ENCODE measurements around the gene PHOX2A. TPM values are rescaled to one million over a fixed set of nuclear protein-coding genes. Genes with fewer than 3 reads are reported as not detected.

The PHOX2A gene
- total RNA-seq, 1 donor from 2014 or later: not detected

DNA sequence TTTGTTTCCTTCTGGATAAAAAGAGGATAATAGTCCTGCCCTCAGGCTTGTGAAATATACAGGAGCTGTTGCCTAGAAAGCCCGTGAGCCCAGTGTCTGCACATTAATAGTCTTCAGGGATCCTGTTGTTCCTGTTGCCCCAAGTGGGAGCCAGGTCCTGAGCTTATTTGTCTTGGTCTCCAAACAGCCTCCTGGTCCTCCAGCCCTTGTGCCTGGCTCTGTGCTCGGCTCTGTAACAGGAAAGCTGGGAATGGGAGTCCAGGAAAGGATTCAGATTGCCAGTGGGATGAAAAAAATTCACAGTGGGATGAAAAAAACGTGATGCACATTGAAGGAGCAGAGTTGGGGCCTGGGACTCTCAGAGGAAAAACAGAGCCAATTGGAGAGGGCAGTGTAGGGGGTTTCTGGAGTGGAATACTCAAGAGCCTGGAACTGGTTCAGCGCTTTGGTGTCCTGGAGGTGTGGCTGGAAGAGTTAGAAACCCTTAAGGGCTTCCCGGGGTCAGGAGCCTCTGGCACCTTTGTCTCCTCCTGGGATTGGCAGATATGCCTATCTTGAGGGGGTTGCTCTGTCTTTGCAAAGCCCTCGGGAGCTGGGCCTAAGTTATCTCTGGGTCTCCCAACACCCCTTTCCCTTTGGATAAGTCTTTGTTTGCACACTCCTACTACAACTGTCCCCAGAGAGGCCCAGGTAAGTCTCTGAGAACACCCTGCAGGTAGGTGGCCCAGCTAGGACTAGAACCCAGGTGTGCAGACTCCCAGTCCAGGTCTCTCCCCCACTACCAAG, 21.7 kb downstream of the PHOX2A start:
- peaks cover 8% of the 10 kb centered on the region for H3K27me3 ChIP-seq (ENCODE audit: insufficient read depth, low read length)
- Mint-ChIP-seq H3K27ac (ENCODE audit: unreplicated experiment) (peak overlapping the region; percentile 75), H3K9me3 (ENCODE audit: unreplicated experiment) (no peaks in the 10 kb centered on the region), H3K4me1 (ENCODE audit: low read depth, unreplicated experiment) (peaks cover 16% of the 10 kb centered on the region), H3K36me3 (ENCODE audit: low read depth, unreplicated experiment) (no peaks in the 10 kb centered on the region), H3K27me3 (ENCODE audit: low read depth, unreplicated experiment) (peaks cover 16% of the 10 kb centered on the region), H3K4me3 (ENCODE audit: unreplicated experiment) (peak overlapping the region; percentile 85)
- H2AFZ ChIP-seq (ENCODE audit: low read depth, low read length): peak overlapping the region; percentile 74
- H3K4me1 ChIP-seq (ENCODE audit: insufficient read depth, low read length): peaks cover 17% of the 10 kb centered on the region
- peaks cover 23% of the 10 kb centered on the region for H4K20me1 ChIP-seq (ENCODE audit: insufficient read depth, low read length)
- H3K27ac ChIP-seq (ENCODE audit: low read depth, low read length): no peak overlapping the region
- H3K9me3 ChIP-seq (ENCODE audit: insufficient read depth, low read depth, low read length): no peaks in the 10 kb centered on the region
- no peak for FAIRE-seq
- DNase-seq (ENCODE audit: low read depth): no peak
- H3K4me3 ChIP-seq (ENCODE audit: insufficient read depth, low read depth, low read length): peak overlapping the region; percentile 88
- peaks cover 34% of the 10 kb centered on the region for H3K79me2 ChIP-seq (ENCODE audit: insufficient read depth, low read length)
- peak overlapping the region; percentile 98 for H3K4me2 ChIP-seq (ENCODE audit: low read length)
- TF ChIP-seq, protein P1, sequence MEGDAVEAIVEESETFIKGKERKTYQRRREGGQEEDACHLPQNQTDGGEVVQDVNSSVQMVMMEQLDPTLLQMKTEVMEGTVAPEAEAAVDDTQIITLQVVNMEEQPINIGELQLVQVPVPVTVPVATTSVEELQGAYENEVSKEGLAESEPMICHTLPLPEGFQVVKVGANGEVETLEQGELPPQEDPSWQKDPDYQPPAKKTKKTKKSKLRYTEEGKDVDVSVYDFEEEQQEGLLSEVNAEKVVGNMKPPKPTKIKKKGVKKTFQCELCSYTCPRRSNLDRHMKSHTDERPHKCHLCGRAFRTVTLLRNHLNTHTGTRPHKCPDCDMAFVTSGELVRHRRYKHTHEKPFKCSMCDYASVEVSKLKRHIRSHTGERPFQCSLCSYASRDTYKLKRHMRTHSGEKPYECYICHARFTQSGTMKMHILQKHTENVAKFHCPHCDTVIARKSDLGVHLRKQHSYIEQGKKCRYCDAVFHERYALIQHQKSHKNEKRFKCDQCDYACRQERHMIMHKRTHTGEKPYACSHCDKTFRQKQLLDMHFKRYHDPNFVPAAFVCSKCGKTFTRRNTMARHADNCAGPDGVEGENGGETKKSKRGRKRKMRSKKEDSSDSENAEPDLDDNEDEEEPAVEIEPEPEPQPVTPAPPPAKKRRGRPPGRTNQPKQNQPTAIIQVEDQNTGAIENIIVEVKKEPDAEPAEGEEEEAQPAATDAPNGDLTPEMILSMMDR (IDR thresholded peaks at IDR 0.05; ENCODE audit: insufficient read depth, low read depth, low read length): no peak
- no peak for TF ChIP-seq EZH2 (IDR thresholded peaks at IDR 0.05; ENCODE audit: insufficient read depth, low read length)
- peak overlapping the region; percentile 90 for H3K9ac ChIP-seq (ENCODE audit: low read length)
- no peaks in the 10 kb centered on the region for H3K36me3 ChIP-seq (ENCODE audit: insufficient read depth, low read length)

DNA sequence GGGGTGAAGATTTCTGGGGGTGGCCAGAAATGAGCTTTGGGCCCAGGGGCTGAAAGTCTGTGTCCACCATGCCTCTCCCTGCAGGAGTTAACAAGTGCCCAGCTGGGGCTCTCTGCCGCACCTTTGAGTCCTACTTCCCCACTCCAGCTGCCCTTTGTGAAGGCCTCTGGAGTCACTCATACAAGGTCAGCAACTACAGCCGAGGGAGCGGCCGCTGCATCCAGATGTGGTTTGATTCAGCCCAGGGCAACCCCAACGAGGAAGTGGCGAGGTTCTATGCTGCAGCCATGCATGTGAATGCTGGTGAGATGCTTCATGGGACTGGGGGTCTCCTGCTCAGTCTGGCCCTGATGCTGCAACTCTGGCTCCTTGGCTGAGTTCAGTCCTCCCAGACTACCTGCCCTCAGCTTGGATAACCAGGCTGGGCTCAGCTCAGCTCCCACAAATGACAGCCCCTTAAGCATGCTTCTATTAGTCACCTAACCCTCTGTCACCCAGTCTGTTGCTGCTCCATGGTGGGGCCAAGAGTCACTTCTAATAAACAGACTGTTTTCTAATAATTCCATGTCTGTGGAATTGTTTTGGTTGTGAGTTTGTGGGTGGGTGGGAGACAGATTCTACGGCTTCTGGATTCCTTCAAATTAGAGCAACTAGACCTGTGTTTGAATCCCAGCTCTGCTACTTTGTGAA, 22.4 kb downstream of the PHOX2A start:
- TF ChIP-seq EZH2 (IDR thresholded peaks at IDR 0.05; ENCODE audit: insufficient read depth, low read length): no peak
- TF ChIP-seq, protein P1 (IDR thresholded peaks at IDR 0.05; ENCODE audit: insufficient read depth, low read depth, low read length): no peak
- Mint-ChIP-seq H3K27ac (ENCODE audit: unreplicated experiment) (no peak overlapping the region), H3K27me3 (ENCODE audit: low read depth, unreplicated experiment) (peaks cover 24% of the 10 kb centered on the region), H3K4me1 (ENCODE audit: low read depth, unreplicated experiment) (peaks cover 11% of the 10 kb centered on the region), H3K4me3 (ENCODE audit: unreplicated experiment) (no peak overlapping the region), H3K36me3 (ENCODE audit: low read depth, unreplicated experiment) (no peaks in the 10 kb centered on the region), H3K9me3 (ENCODE audit: unreplicated experiment) (no peaks in the 10 kb centered on the region)
- Histone ChIP-seq H3K9ac (ENCODE audit: low read length) (no peak overlapping the region), H3K4me2 (ENCODE audit: low read length) (no peak overlapping the region), H3K27ac (ENCODE audit: low read depth, low read length) (no peak overlapping the region), H3K4me1 (ENCODE audit: insufficient read depth, low read length) (peaks cover 11% of the 10 kb centered on the region), H3K9me3 (ENCODE audit: insufficient read depth, low read depth, low read length) (no peaks in the 10 kb centered on the region), H3K36me3 (ENCODE audit: insufficient read depth, low read length) (no peaks in the 10 kb centered on the region), H3K4me3 (ENCODE audit: insufficient read depth, low read depth, low read length) (no peak overlapping the region), H2AFZ (ENCODE audit: low read depth, low read length) (no peak overlapping the region), H3K79me2 (ENCODE audit: insufficient read depth, low read length) (peaks cover 26% of the 10 kb centered on the region), H3K27me3 (ENCODE audit: insufficient read depth, low read length) (peaks cover 9% of the 10 kb centered on the region), H4K20me1 (ENCODE audit: insufficient read depth, low read length) (peaks cover 16% of the 10 kb centered on the region)
- no peak for DNase-seq (ENCODE audit: low read depth)
- FAIRE-seq: no peak
